Pons (tissue), 1 donor: ENCODE data around the gene DAZ2.
"Not testable (repeated sequence)": the region's sequence is repeated elsewhere in the genome, so short reads cannot be mapped to it uniquely, and the experiment has no call there.

Experiments
- DNase-seq: peaks from one replicate; pipeline ENCODE4 v3.0.0-alpha.2; 2016; ENCODE audit warnings: low spot score

Gene DAZ2

GRCh38 chrY:23219233-23219632, at the start of gene DAZ2:
TSS of gene DAZ2 (plus strand) at chrY:23219533. CDS start at chrY:23219741, 208 bp downstream.
- not testable (repeated sequence) for DNase-seq

GRCh38 chrY:23198908-23199307, 20.4 kb upstream of the DAZ2 start, which contains the start of gene DAZ1:
TSS of gene DAZ1 (minus strand) at chrY:23199008. CDS start at chrY:23198800, 208 bp downstream.
- not testable (repeated sequence) for DNase-seq

- not testable (repeated sequence) for DNase-seq
These were observed 11.9 kb upstream of the DAZ2 start for GRCh38 chrY:23207455-23207854.

- DNase-seq = not testable (repeated sequence)
These were observed 9.4 kb upstream of the DAZ2 start for GRCh38 chrY:23209802-23210495.

- not testable (repeated sequence) for DNase-seq
These were observed 8.7 kb upstream of the DAZ2 start for GRCh38 chrY:23210681-23211080.
